ENCODE results near the gene IDUA.
"Not testable (repeated sequence)": the region's sequence is repeated elsewhere in the genome, so short reads cannot be mapped to it uniquely, and the experiment has no call there.

IDUA gene

DNA sequence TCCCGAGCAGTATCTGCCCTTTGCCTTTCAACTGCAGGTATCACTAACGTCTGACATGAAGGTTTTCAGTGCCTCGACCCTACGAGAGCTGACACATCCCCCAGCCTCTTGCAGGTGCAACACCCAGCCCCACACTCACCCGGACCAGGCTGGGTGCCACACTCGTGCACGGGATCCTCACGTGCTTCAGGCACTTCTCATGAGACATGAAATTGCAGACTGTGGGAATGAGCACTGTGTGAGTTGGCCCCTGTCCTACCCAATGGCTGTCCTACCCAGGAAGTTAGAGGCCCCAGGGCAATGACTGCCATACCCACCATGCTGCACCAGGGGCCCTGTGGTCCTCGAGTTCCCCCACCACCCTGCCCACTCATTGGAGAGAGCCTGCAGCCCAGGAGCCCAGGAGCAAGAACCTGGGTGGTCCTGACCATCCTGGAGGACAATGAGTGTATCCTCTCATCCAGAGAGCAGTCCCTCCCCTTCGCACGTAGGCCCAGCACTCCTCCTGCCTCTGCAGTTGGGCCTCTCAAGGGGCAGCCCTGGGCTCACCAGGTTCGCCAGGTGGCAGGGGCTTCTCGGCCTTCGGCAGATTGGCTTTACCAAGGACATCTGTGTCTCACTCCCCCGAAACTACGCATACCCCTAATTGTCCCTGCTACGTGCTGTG lies 15.9 kb upstream of the IDUA start:
- Mint-ChIP-seq H3K36me3 (ENCODE audit: low read depth) (no peaks in the 10 kb centered on the region), H3K27me3 (no peaks in the 10 kb centered on the region), H3K9me3 (no peaks in the 10 kb centered on the region), H3K4me3 (peak overlapping the region; percentile 28), H3K4me1 (ENCODE audit: low read depth) (peaks cover 11% of the 10 kb centered on the region), H3K27ac (no peak overlapping the region)

DNA sequence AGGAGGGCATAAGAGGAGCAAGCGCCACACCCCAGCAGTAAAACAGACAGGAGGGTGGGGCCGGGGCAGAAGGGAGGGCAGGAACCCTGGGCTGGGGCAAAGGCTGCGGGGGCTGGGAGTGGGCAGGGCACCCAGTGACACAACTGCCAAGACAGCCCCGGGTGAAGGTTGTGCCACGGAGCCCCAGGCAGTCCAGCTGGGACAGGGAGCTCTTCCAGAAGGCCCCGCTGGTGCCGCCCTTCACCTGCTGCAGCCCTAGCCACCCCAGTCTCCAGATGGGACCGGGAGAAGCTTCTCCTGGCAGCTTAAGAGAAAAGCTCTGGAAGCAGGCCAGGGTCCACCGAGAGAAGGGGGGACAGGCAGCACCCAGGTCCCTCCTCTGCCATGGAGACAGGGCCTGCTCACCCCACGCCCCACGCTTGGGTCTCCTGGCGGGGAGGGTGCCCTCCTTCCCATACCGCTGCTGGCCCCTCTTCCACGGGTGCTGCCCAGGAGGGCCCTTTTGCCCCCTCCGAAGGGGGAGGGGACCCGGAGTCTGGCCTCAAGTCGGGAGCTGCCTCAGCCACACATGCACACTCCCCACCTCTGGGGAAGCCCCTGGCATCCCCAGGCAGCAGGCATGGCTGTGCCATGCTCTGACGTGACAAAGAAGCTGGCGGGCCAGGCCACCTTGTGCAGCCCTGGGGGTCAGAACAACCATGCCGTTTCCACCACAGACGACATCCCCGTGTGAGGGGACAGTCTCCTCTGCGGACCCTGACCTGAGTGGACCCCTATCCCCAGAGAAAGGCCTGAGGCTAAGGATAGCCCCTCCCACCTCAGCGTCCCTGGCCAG lies 15.0 kb upstream of the IDUA start:
- peaks cover 11% of the 10 kb centered on the region for H3K4me1 Mint-ChIP-seq (ENCODE audit: low read depth)
- H3K4me3 Mint-ChIP-seq, result peak overlapping the region; percentile 55
- H3K27ac Mint-ChIP-seq, result no peak overlapping the region
- no peaks in the 10 kb centered on the region for H3K27me3 Mint-ChIP-seq
- H3K9me3 Mint-ChIP-seq, result no peaks in the 10 kb centered on the region
- H3K36me3 Mint-ChIP-seq (ENCODE audit: low read depth), result no peaks in the 10 kb centered on the region

DNA sequence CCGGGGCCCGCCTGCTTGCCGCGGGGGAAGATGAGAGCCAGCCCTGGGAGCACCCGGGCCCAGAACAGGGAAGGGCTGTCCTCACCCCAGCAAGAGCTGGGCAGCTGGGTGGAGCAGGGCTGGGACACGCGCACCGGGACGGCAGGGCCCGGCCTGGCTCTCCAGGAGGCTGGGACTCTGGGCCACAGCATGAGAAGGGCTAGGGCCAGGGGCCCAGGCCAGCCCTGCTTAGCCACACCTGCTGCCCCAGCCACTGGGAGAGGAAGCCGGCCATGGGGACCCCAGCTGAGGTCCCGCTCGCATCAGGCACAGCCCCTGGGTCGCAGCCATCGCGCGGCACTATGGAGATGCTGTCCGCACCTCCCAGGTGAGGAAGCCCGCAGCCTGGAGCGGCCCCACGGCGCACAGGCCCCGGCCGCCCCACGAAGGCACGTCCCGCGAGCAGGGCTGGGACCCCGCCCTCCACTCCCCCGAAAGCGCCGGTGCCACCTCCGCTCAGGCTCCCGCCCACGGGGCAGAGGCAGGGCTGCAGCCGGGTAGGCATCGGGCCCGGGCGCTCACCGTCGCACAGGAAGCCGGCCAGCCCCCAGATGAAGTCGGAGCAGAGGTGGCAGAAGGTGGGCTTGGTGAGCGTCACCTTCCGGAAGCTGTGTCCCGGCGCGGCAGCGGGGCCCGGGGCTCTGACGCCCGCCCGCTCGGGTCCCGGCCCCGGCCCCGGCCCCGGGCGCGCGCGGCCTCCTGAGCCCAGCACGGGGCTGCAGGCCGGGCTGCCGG lies 14.0 kb upstream of the IDUA start:
- Mint-ChIP-seq H3K27ac (no peak overlapping the region), H3K4me1 (ENCODE audit: low read depth) (peaks cover 11% of the 10 kb centered on the region), H3K36me3 (ENCODE audit: low read depth) (no peaks in the 10 kb centered on the region), H3K9me3 (no peaks in the 10 kb centered on the region), H3K27me3 (no peaks in the 10 kb centered on the region), H3K4me3 (peak overlapping the region; percentile 55)

DNA sequence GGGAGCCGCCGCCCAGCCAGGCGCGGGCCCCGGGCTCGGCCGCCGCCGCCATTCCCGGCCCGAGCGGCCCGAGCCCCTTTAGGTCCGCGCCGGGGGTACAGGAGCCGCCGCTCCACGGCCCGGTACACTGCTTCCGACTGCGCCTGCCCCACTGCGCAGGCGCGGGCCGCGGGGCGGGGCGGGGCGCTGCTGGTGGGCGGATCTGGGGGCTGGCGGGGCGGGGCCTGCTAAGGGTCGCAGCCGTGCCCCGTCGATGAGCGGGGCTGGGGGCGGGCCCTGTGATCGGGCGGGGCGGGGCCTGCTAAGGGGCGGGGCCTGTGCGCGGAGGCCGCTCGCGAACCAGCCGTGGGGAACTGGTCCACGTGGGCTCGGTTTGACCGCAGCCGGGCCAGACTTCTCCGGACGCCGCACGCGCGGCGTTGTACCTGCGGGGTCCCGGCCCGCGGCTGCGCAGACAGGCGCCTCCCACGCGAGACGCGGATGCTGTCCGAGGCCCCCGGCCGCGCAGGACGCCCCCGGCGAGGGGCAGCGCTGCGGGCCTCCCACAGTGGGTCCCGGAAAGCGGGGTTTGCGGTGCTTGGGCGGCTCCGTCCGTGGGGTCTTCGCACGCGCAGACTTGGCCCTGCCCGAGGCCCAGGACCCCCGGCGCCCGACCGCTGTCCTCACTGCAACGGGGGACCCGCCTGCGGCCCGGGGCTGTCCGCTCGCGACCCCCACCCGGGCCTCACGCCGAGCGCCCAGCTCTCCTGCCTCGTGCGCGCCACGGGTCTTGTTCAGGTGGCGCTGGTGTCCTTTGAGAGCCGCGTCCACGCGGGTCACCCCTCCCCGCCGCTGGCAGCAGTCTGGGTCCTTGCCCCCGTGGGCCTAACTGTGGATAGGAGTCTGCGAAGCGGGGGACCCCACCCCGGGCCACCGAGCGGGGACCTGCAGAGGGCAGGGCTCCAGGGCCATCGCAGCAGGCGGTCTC lies 13.1 kb upstream of the IDUA start, which contains the start of gene DGKQ:
TSS of gene DGKQ (minus strand) at position 139 of the 967 bp plus-strand sequence. CDS start at position 52, 87 bp downstream.
- H3K4me1 Mint-ChIP-seq (ENCODE audit: low read depth), result peaks cover 11% of the 10 kb centered on the region
- H3K27me3 Mint-ChIP-seq, result no peaks in the 10 kb centered on the region
- no peaks in the 10 kb centered on the region for H3K9me3 Mint-ChIP-seq
- no peak within 1 kb of the TSS for H3K27ac Mint-ChIP-seq
- H3K36me3 Mint-ChIP-seq (ENCODE audit: low read depth), result no peaks in the 10 kb centered on the region
- peak within 1 kb of the TSS; percentile 55 for H3K4me3 Mint-ChIP-seq

DNA sequence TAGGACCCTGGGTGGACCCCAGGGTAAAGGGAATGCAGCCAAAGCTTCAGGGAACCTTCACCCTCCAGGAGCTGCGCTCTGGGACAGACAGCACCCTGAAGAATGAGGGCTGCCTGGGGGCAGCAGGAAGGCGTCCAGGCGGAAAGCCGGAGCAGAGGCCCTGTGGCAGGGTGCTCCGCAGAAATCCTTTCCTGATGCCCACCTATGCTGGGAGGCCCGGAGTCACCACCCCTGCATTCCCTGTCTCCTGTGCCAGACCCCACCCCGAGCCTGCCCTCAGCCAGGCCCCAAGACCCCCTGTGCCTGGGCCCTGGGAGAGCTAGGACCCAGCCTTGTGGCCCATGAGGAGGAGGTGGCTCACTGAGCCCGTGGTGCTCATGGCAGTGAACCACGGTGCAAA lies 12.2 kb upstream of the IDUA start:
- no peaks in the 10 kb centered on the region for H3K9me3 Mint-ChIP-seq
- peaks cover 11% of the 10 kb centered on the region for H3K4me1 Mint-ChIP-seq (ENCODE audit: low read depth)
- no peak overlapping the region for H3K4me3 Mint-ChIP-seq
- H3K36me3 Mint-ChIP-seq (ENCODE audit: low read depth), result no peaks in the 10 kb centered on the region
- H3K27me3 Mint-ChIP-seq, result no peaks in the 10 kb centered on the region
- no peak overlapping the region for H3K27ac Mint-ChIP-seq

DNA sequence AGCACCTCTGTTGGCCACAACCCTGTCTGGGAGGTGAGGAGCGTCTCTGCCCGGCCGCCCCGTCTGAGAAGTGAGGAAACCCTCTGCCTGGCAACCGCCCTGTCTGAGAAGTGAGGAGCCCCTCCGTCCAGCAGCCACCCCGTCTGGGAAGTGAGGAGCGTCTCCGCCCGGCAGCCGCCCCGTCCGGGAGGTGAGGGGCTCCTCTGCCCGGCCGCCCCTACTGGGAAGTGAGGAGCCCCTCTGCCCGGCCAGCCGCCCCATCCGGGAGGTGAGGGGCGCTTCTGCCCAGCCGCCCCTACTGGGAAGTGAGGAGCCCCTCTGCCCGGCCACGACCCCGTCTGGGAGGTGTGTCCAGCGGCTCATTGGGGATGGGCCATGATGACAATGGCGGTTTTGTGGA lies 10.8 kb upstream of the IDUA start:
- H3K36me3 Mint-ChIP-seq (ENCODE audit: low read depth); H3K4me3 Mint-ChIP-seq; H3K27me3 Mint-ChIP-seq; H3K27ac Mint-ChIP-seq; H3K4me1 Mint-ChIP-seq (ENCODE audit: low read depth); H3K9me3 Mint-ChIP-seq: not testable (repeated sequence)

DNA sequence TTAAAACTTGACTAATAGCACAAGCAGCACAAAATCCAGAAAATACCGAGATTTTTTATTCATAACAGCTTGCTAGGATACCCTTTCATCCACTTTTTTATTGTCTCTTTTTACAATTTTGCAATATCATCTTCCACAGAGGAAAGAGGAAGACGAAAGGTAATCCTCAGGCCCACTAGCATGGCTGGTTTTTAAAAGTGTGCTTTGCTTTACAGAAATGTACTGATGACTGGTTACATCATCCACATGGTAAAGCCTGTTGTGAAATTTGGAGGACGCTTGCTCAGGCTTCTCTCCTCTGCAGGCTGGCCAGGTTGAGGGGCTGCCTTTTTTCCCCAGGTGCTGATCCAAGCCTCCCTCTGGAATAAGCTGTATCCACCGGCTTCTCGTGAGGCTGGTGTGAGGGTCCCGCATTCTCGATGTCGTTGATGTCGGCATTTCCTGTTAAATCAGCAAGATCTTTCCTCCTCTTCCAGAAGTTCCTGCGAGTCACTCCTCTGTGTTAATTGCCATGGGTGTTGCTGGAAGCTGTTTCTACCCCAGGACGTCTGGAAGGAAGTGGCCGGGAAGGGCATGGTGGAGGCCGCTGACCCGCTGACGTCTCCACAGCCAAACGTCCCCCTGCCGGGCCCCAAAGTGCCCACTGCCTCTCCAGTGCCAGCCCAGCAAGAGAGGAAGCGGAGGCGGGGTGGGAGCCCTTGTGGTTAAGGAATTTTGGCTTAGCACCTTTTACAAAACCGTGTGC lies 7.7 kb upstream of the IDUA start:
- peaks cover under 1% of the 10 kb centered on the region for H3K4me1 Mint-ChIP-seq (ENCODE audit: low read depth)
- no peak overlapping the region for H3K4me3 Mint-ChIP-seq
- H3K9me3 Mint-ChIP-seq, result no peaks in the 10 kb centered on the region
- no peaks in the 10 kb centered on the region for H3K36me3 Mint-ChIP-seq (ENCODE audit: low read depth)
- no peak overlapping the region for H3K27ac Mint-ChIP-seq
- H3K27me3 Mint-ChIP-seq, result no peaks in the 10 kb centered on the region

DNA sequence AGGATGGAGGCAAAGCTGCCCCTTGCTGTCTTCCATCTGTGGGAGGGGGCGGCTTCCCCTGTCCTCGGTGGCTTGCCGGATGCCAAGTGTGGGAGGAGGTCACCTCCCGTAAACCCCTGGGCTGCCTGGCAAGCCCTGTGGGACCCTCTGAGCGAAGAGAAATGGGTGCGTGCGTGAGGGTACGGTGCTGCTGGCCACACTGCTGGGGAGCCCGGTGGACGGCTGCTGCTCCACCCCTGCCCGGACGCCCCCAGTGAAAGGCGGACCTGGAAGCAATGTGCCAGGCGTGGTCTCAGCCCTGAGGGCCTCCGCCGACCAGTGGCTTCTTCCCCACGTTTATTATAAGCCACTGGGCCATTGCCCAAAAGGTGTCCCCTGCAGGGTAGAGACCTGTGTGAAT lies 4.6 kb upstream of the IDUA start:
- Mint-ChIP-seq H3K4me3 (no peak overlapping the region), H3K36me3 (ENCODE audit: low read depth) (no peaks in the 10 kb centered on the region), H3K27ac (no peak overlapping the region), H3K9me3 (no peaks in the 10 kb centered on the region), H3K27me3 (no peaks in the 10 kb centered on the region), H3K4me1 (ENCODE audit: low read depth) (peaks cover 24% of the 10 kb centered on the region)

DNA sequence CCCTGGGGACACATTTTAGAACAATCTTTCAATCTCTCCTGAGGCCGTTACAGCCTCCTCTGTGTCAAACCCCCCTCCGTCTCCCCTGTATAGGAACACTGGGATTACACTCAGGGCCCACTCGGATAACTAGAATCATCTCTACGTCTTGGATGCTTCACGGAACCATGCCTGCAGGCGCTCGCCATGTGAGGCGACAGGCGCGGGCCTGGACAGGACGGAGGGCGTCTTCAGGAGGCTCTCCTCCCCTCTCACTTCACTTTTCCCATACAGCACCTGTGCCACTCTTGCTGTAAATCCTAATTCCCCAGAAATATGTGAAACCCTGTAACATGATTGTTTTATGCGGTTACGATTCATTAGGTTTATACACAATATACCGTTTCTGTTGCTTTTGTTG lies 4.0 kb upstream of the IDUA start:
- H3K27ac Mint-ChIP-seq, result no peak overlapping the region

DNA sequence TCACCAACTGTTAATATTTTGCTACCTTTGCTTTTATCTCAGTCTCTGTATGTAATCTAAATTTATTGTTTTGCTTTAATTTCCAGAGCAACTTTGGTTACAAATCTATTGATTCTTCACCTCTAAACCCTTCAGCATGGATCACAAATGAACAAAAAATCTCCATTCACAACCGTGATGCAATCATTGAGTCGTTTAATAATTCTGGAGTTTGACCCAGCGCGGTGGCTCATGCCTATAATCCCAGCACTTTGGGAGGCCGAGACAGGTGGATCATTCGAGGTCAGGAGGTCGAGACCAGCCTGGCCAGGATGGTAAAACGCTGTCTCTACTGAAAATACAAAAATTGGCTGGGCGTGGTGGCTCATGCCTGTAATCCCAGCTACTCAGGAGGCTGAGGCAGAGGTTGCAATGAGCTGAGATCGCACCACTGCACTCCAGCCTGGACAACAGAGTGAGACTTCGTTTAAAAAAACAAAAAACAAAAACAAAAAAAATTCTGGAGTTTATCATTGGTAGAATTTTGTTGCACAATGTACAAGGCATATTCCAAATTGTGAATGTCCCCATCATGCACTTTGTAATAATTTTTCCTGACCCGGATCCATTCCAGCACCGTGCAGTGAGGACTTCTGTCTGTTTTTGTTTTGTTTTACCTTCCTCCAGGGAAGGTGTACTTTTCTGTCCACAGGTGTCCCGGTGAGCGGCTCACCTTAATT lies 2.3 kb upstream of the IDUA start:
- peak overlapping the region; percentile 88 for H3K4me3 Mint-ChIP-seq
- no peaks in the 10 kb centered on the region for H3K9me3 Mint-ChIP-seq
- no peaks in the 10 kb centered on the region for H3K27me3 Mint-ChIP-seq
- no peak overlapping the region for H3K27ac Mint-ChIP-seq
- H3K4me1 Mint-ChIP-seq (ENCODE audit: low read depth), result peaks cover 24% of the 10 kb centered on the region
- H3K36me3 Mint-ChIP-seq (ENCODE audit: low read depth), result no peaks in the 10 kb centered on the region

More for the DNA sequence above, 4.0 kb upstream of the IDUA start:
- H3K4me3 Mint-ChIP-seq, result no peak overlapping the region
- no peaks in the 10 kb centered on the region for H3K36me3 Mint-ChIP-seq (ENCODE audit: low read depth)
- peaks cover 24% of the 10 kb centered on the region for H3K4me1 Mint-ChIP-seq (ENCODE audit: low read depth)
- H3K27me3 Mint-ChIP-seq, result no peaks in the 10 kb centered on the region
- H3K9me3 Mint-ChIP-seq, result no peaks in the 10 kb centered on the region

DNA sequence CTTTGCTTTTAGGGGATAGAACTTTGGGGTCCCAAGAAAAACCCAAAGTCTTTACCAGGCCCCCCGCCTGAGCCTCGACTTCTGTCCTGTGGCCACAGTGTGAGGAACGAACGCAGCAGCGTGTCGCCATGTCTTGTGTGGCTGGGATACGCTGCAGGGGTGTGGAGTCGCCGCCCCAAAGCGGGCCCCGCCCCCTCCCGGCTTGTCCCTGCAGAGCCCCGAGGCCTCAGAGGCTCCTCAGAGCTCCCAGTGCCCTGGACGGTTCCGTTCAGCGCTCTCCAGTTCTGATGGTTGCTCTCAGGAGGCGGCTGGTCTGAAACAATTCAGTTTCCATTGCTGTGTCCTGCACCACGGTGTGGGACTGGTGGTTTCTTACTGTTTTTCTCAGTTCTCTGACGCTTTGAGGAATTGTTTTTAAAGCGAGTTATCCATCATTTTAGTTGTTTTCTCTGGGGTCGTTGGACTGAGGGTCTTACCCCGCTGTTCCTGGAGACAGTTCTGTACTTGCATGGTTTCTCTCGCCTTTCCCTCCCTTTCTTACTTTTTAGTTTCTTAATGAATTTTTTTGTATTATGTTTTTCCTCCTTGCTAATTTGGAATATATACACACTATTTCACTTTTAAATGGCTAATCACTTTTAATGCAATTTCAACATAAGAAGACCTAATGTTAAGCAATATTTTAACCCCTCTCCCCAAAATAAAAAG lies 1.6 kb upstream of the IDUA start:
- H3K4me1 Mint-ChIP-seq (ENCODE audit: low read depth), result peaks cover 24% of the 10 kb centered on the region
- H3K9me3 Mint-ChIP-seq, result no peaks in the 10 kb centered on the region
- H3K27me3 Mint-ChIP-seq, result no peaks in the 10 kb centered on the region
- peak overlapping the region; percentile 61 for H3K27ac Mint-ChIP-seq
- H3K4me3 Mint-ChIP-seq, result peak overlapping the region; percentile 88
- no peaks in the 10 kb centered on the region for H3K36me3 Mint-ChIP-seq (ENCODE audit: low read depth)

DNA sequence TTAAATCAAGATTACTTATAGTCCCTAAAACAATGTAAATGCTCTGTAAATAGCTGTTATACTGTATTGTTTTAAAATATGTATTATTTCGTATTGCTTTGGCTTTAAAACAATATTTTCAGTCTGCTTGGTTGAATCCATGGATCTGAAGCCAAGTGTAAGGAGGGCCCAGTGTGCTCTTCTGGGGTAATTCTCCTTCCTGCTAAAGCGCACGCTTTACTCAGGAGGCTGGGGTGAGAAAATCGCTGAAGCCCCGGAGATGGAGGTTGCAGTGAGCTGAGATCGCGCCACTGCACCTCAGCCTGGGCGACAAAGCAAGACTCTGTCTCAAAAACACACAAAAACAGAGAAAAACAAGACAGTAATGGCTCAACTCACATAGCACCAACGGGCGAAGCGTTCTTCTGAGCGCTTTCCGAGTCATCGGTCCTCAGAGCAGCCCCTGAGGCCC lies 391 bp upstream of the IDUA start:
- H3K9me3 Mint-ChIP-seq, result no peaks in the 10 kb centered on the region
- peaks cover 24% of the 10 kb centered on the region for H3K4me1 Mint-ChIP-seq (ENCODE audit: low read depth)
- no peaks in the 10 kb centered on the region for H3K27me3 Mint-ChIP-seq
- H3K27ac Mint-ChIP-seq, result peak overlapping the region; percentile 78
- no peaks in the 10 kb centered on the region for H3K36me3 Mint-ChIP-seq (ENCODE audit: low read depth)
- H3K4me3 Mint-ChIP-seq, result peak overlapping the region; percentile 88

Measured in stimulated activated naive CD8-positive, alpha-beta T cell treated with anti-CD3 and anti-CD28 coated beads, Interleukin-15, Interleukin-2, amounts not matched to agents 100 ng/mL and 50 ng/mL, for 24 hours (primary cell).